LNCAP (cell line): ENCODE measurements around the gene ATG9B.

ENCODE experiments used
- CTCF ChIP-seq: fragments of 450-650 bp; IDR thresholded peaks from 2 replicates; pipeline ENCODE4 v1.5.1; 2017; ENCODE audit warnings: mild to moderate bottlenecking

Gene ATG9B

GRCh38 chr7:150975536-150976319 lies 48.6 kb downstream of the ATG9B start:
- TF ChIP-seq CTCF = no peak

GRCh38 chr7:150974468-150975391 lies 49.6 kb downstream of the ATG9B start:
- peak; percentile 40; the same call in 1 of the 2 replicates for TF ChIP-seq CTCF

- TF ChIP-seq CTCF = no peak
Observed at GRCh38 chr7:150973571-150974451, 50.5 kb downstream of the ATG9B start.

GRCh38 chr7:150972741-150973140 lies 51.6 kb downstream of the ATG9B start:
- TF ChIP-seq CTCF = no peak

GRCh38 chr7:150972023-150972468 lies 52.2 kb downstream of the ATG9B start:
- no peak for TF ChIP-seq CTCF

- no peak for TF ChIP-seq CTCF
Observed at GRCh38 chr7:150971242-150972022, 52.9 kb downstream of the ATG9B start.
